KMS-11 (cell line): Measurements from ENCODE around the gene KIF26B.

Experiments used
- H2AFZ ChIP-seq: fragments of 200-600 bp; sonication (generic); 2 replicates; pipeline ENCODE4 v1.6.1; 2016; ENCODE audit warnings: antibody characterized with exemption, mixed run types, low read depth
- H3K27ac ChIP-seq: fragments of 200-600 bp; sonication (generic); 2 replicates; pipeline ENCODE4 v1.6.1; 2016; ENCODE audit warnings: mild to moderate bottlenecking, mixed run types
- H3K27me3 ChIP-seq: fragments of 200-600 bp; sonication (generic); 2 replicates; pipeline ENCODE4 v1.6.1; 2017; ENCODE audit warnings: mild to moderate bottlenecking, low read depth, mixed run types, moderate library complexity; ENCODE audit not compliant: insufficient read depth
- H3K36me3 ChIP-seq: fragments of 200-600 bp; sonication (generic); 2 replicates; pipeline ENCODE4 v1.6.1; 2017; ENCODE audit warnings: mild to moderate bottlenecking, mixed run types; ENCODE audit not compliant: insufficient read depth
- H3K4me1 ChIP-seq: fragments of 200-600 bp; sonication (generic); 2 replicates; pipeline ENCODE4 v1.6.1; 2016; ENCODE audit warnings: mild to moderate bottlenecking, low read depth, mixed run types; ENCODE audit not compliant: poor library complexity, severe bottlenecking
- H3K4me2 ChIP-seq: fragments of 200-600 bp; sonication (generic); 2 replicates; pipeline ENCODE4 v1.7.0; 2016; ENCODE audit warnings: mild to moderate bottlenecking, mixed run types
- H3K4me3 ChIP-seq: fragments of 200-600 bp; sonication (generic); IDR thresholded peaks from 2 replicates; pipeline ENCODE4 v1.6.1; 2017; ENCODE audit warnings: low read depth, low read length, mixed read lengths; ENCODE audit not compliant: insufficient read depth
- H3K79me2 ChIP-seq: fragments of 200-600 bp; sonication (generic); 2 replicates; pipeline ENCODE4 v1.6.1; 2016; ENCODE audit warnings: low read depth, mixed run types; ENCODE audit not compliant: insufficient read depth
- H3K9ac ChIP-seq: fragments of 200-600 bp; sonication (generic); 2 replicates; pipeline ENCODE4 v1.6.1; 2016; ENCODE audit warnings: mild to moderate bottlenecking, mixed run types
- H4K20me1 ChIP-seq: fragments of 200-600 bp; sonication (generic); 2 replicates; pipeline ENCODE4 v1.6.1; 2016; ENCODE audit warnings: mild to moderate bottlenecking, mixed run types; ENCODE audit not compliant: insufficient read depth
- TF ChIP-seq, protein P1 (sequence below): fragments of 200-600 bp; sonication (generic); conservative IDR thresholded peaks from 2 replicates; pipeline ENCODE4 v1.6.1; 2017; ENCODE audit warnings: low read depth, mild to moderate bottlenecking, antibody characterized with exemption, low read length, moderate library complexity, mixed read lengths

Gene KIF26B

GRCh38 chr1:245489838-245490237 is 335.1 kb downstream of the KIF26B start:
- no peak overlapping the region for H3K9ac ChIP-seq
- H3K79me2 ChIP-seq: no peaks in the 10 kb centered on the region
- no peak overlapping the region for H3K27ac ChIP-seq
- H3K27me3 ChIP-seq: no peaks in the 10 kb centered on the region
- no peak overlapping the region for H3K4me3 ChIP-seq
- H3K4me2 ChIP-seq: no peak overlapping the region
- H3K36me3 ChIP-seq: no peaks in the 10 kb centered on the region
- no peaks in the 10 kb centered on the region for H4K20me1 ChIP-seq
- TF ChIP-seq, protein P1, sequence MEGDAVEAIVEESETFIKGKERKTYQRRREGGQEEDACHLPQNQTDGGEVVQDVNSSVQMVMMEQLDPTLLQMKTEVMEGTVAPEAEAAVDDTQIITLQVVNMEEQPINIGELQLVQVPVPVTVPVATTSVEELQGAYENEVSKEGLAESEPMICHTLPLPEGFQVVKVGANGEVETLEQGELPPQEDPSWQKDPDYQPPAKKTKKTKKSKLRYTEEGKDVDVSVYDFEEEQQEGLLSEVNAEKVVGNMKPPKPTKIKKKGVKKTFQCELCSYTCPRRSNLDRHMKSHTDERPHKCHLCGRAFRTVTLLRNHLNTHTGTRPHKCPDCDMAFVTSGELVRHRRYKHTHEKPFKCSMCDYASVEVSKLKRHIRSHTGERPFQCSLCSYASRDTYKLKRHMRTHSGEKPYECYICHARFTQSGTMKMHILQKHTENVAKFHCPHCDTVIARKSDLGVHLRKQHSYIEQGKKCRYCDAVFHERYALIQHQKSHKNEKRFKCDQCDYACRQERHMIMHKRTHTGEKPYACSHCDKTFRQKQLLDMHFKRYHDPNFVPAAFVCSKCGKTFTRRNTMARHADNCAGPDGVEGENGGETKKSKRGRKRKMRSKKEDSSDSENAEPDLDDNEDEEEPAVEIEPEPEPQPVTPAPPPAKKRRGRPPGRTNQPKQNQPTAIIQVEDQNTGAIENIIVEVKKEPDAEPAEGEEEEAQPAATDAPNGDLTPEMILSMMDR: no peak
- no peak overlapping the region for H2AFZ ChIP-seq
- H3K4me1 ChIP-seq: no peaks in the 10 kb centered on the region

DNA sequence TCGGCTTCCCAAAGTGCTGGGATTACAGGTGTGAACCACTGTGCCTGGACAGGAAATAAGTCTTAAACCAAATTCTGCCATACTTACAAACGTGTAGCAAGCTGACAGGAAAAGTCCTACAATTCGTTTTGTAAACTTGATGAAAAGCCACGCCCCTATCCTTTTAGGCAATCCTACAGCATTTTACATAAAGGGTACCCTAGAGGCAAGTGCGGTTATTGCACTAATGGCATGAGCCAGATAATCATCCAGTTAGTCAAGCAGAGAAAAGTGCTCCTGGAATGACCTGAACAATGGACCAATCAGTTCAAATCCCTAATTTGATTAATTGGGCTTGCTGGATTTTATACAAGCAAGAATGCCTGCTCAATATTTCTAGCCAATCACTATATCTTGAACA is 338.2 kb downstream of the KIF26B start:
- H3K4me3 ChIP-seq: no peak overlapping the region
- H4K20me1 ChIP-seq: no peaks in the 10 kb centered on the region
- no peak overlapping the region for H3K27ac ChIP-seq
- H3K36me3 ChIP-seq: no peaks in the 10 kb centered on the region
- no peak overlapping the region for H3K4me2 ChIP-seq
- TF ChIP-seq, protein P1: no peak; the same call in 1 of the 2 replicates
- no peaks in the 10 kb centered on the region for H3K4me1 ChIP-seq
- H3K79me2 ChIP-seq: no peaks in the 10 kb centered on the region
- H2AFZ ChIP-seq: no peak overlapping the region
- no peaks in the 10 kb centered on the region for H3K27me3 ChIP-seq
- no peak overlapping the region for H3K9ac ChIP-seq

- Histone ChIP-seq H2AFZ (no peak overlapping the region), H3K36me3 (no peaks in the 10 kb centered on the region), H3K79me2 (no peaks in the 10 kb centered on the region), H3K27ac (no peak overlapping the region), H3K4me1 (no peaks in the 10 kb centered on the region), H4K20me1 (no peaks in the 10 kb centered on the region), H3K27me3 (no peaks in the 10 kb centered on the region), H3K4me3 (no peak overlapping the region), H3K4me2 (no peak overlapping the region), H3K9ac (no peak overlapping the region)
- TF ChIP-seq, protein P1: no peak
These were observed 340.9 kb downstream of the KIF26B start for GRCh38 chr1:245495681-245496080.

DNA sequence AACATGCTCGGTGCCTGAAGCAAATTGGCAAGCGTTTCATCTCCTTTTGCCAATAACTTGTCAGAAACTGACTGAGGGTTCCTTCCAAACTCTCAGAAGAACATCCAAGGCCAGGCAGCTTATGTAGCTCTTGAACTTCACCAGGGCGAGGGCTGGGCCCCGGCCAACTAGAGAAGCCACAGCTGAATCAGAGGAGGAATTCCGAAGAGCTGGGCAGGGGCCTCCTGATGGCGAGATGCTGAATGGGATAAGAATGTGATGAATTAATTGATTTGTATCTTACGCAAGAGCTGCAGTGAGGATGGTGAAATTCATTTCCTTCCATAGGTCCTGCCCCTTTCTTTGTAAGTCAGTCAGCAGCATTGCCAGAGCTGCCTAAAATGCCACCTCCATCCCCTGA is 345.8 kb downstream of the KIF26B start:
- H3K4me3 ChIP-seq: no peak overlapping the region
- no peaks in the 10 kb centered on the region for H3K36me3 ChIP-seq
- H3K4me2 ChIP-seq: no peak overlapping the region
- no peaks in the 10 kb centered on the region for H3K4me1 ChIP-seq
- no peaks in the 10 kb centered on the region for H3K79me2 ChIP-seq
- no peaks in the 10 kb centered on the region for H4K20me1 ChIP-seq
- H3K27ac ChIP-seq: no peak overlapping the region
- H3K27me3 ChIP-seq: no peaks in the 10 kb centered on the region
- H3K9ac ChIP-seq: no peak overlapping the region
- TF ChIP-seq, protein P1: no peak
- H2AFZ ChIP-seq: no peak overlapping the region

DNA sequence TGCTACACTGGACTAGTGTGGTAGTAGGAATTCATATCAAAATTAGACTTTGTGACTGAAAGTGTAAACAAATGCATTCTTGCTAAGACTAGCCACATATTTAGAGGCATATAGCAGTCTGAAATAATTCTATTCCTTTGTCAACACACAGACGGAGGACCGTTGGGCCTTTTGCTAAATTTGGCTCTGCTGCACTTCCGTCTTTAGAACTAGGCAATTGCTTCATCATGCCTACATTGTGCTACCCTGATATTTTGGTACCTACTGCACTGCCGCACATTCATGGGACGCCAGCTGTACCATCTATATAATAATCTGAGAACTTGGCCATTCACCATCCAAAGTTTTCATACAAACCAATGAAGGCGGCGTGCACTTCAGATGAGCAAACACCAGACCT is 346.8 kb downstream of the KIF26B start:
- no peak overlapping the region for H3K27ac ChIP-seq
- TF ChIP-seq, protein P1: no peak
- H4K20me1 ChIP-seq: no peaks in the 10 kb centered on the region
- H3K4me2 ChIP-seq: no peak overlapping the region
- no peaks in the 10 kb centered on the region for H3K27me3 ChIP-seq
- no peak overlapping the region for H3K4me3 ChIP-seq
- no peak overlapping the region for H2AFZ ChIP-seq
- H3K79me2 ChIP-seq: no peaks in the 10 kb centered on the region
- no peaks in the 10 kb centered on the region for H3K4me1 ChIP-seq
- no peaks in the 10 kb centered on the region for H3K36me3 ChIP-seq
- H3K9ac ChIP-seq: no peak overlapping the region
